Upper lobe of left lung (tissue), 6 donors: ENCODE results near the gene ERLIN1. TPM values are rescaled to one million over a fixed set of nuclear protein-coding genes. Genes with fewer than 3 reads are reported as not detected.

Experiments used
- ATAC-seq, 2 donors: fragments of 200-7000 bp; cut with Tn5 transposase; one replicate each; pipeline ENCODE4 v1.9.1; 2022; ENCODE audit warnings: mild to moderate bottlenecking in 2 of 2, moderate library complexity in 2 of 2; ENCODE audit not compliant: low FRiP score in 2 of 2
- DNase-seq, 2 donors: peaks; one replicate each; pipeline ENCODE4 v3.0.0-alpha.2; 2019 to 2020
- H3K27ac ChIP-seq, 4 donors: fragments of 200-600 bp; sonication (generic); one replicate each; pipeline ENCODE4 v1.5.1; 2016 to 2019
- H3K27me3 ChIP-seq, 4 donors: fragments of 200-600 bp; sonication (generic); one replicate each; pipeline ENCODE4 v1.5.1; 2017 to 2019
- H3K36me3 ChIP-seq, 4 donors: fragments of 200-600 bp; sonication (generic); one replicate each; pipeline ENCODE4 v1.5.1; 2016 to 2019
- H3K4me1 ChIP-seq, 4 donors: fragments of 200-600 bp; sonication (generic); one replicate each; pipeline ENCODE4 v1.5.1; 2018 to 2019
- H3K4me3 ChIP-seq, 4 donors: fragments of 200-600 bp; sonication (generic); one replicate each; pipeline ENCODE4 v1.5.1; 2017 to 2019; ENCODE audit warnings: mild to moderate bottlenecking in 2 of 4, moderate library complexity in 1 of 4
- H3K9me3 ChIP-seq, 4 donors: fragments of 200-600 bp; sonication (generic); one replicate each; pipeline ENCODE4 v1.5.1; 2018 to 2019
- EP300 ChIP-seq, 4 donors: sonication (generic); formaldehyde crosslinking; IDR thresholded peaks; one replicate each; pipeline ENCODE4 v1.5.1; 2017; ENCODE audit warnings: antibody characterized with exemption in 4 of 4, control low read depth in 2 of 4
- POLR2A ChIP-seq, 4 donors: fragments of 450-650 bp; IDR thresholded peaks; one replicate each; pipeline ENCODE4 v1.5.1; 2016 to 2017; ENCODE audit warnings: antibody characterized with exemption in 4 of 4, mild to moderate bottlenecking in 2 of 4
- POLR2AphosphoS5 ChIP-seq, 2 donors: sonication (generic); formaldehyde crosslinking; IDR thresholded peaks; one replicate each; pipeline ENCODE4 v1.5.1; 2017; ENCODE audit warnings: antibody characterized with exemption in 2 of 2
- WGBS, 2 donors: methylation state at CpG; one replicate each; pipeline ENCODE4 v1.1.5; 2017 to 2018; 5-methylcytosine and 5-hydroxymethylcytosine counted together
- total RNA-seq, 6 donors: library from RNA; depleted of rRNA in 4 of 6; stranded (reverse); fragments of >200 nt in 4 of 6; gene quantifications; one replicate each; pipeline versions ENCODE4 v1.1.0 to v1.2.1, GENCODE V29; 2016 to 2021
- TF ChIP-seq, protein P1 (sequence below), 6 experiments: fragments of 450-650 bp in 4 of 6; fragments of 200-600 bp in 2 of 6; sonication (generic) in 2 of 6; IDR thresholded peaks; one replicate each; pipeline ENCODE4 v1.5.1; 2016 to 2019; ENCODE audit warnings: antibody characterized with exemption in 6 of 6
- donor health status: DM: no; HTN: no; CAD: no; lungs with moderate emphysema.
- donor health status: DM: no; HTN: yes; CAD: no; lungs with severe emphysema.

ERLIN1 gene
- total RNA-seq, 6 donors from 2014 or later = 9.4 to 40.7 (median 24.4) TPM

DNA sequence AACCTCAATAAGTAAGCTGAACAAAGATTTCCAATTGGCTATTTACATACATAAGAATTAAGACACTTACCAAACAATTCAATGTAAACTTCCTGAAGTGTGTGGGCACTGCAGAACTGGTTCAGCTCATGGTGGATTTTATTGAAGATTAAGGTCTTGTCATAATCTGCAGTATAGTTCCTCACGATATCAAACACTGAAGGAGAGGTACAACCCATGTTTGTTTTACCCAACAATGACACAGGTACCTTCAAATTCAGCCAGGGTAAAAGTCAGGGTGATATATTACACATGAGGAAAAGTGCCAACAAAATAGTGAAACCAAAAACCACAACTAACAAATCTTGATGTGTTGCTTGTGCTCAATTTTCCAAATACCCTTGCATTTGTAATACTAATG lies 10.0 kb downstream of the ERLIN1 start:
- 63 to 81% methylated on average over 1 of the region's 1 CpG for WGBS, 2 donors
- H3K27ac ChIP-seq = no peak overlapping the region
- H3K36me3 ChIP-seq = peaks cover 8 to 59% (median 15%) of the 10 kb centered on the region in 4 donors

DNA sequence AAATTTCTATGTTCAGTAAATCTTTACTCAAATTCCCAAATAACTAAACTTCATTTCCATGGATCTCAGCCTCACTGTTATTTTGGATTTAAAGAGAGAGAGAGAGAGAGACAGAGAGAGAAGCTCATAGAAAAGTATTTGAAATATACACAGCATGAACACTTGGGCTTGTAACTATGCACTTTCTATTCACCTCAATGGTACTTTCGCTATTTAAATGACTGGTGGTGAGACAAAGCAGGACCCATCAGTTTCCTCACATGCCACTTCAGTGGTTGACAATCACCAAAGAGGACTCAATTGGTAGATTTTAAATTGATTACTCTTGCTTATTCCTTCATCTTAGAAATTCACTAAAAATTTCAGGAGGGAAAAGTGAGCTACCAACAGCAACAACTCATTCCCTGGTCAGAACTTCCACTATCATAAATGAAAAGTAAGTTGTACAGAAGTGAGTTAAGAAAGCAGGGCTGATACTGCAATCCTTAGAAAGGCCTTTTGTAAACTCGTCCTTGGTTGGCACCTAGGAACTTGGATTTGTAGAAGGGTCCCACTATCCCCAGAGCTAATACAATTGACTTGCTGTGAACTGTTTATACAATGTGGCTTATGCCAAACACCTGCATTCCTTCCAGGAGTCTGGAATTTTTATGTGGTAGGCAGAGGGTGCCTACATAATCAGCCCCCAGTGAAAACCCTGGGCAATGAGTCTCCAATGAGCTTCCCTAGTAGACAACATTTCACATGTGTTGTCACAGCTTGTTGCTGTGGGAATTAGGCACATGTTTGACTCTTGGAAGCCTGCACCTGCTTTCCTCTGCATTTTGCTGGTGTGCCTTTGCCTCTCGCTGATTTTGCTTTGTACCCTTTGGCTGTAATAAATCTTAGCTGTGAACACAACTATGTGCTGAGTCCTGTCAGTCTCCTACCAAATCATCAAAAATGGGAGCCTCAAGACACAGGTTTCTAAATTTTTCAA lies 10.8 kb downstream of the ERLIN1 start:
- Histone ChIP-seq H3K4me3 (no peak overlapping the region), H3K27ac (no peak overlapping the region), H3K36me3 (peaks cover 8 to 63% (median 15%) of the 10 kb centered on the region in 4 donors), H3K9me3 (no peaks in the 10 kb centered on the region), H3K27me3 (no peaks in the 10 kb centered on the region), H3K4me1 (peaks cover 0 to 6% (median 0%) of the 10 kb centered on the region in 4 donors)
- TF ChIP-seq POLR2A (IDR thresholded peaks at IDR 0.05) = no peak
- no peak for TF ChIP-seq EP300 (IDR thresholded peaks at IDR 0.05)
- ATAC-seq = no peak
- no peak for DNase-seq
- WGBS, 2 donors = 95 to 99% methylated on average over 3 of the region's 3 CpGs

More for the DNA sequence above, 10.0 kb downstream of the ERLIN1 start:
- H3K4me3 ChIP-seq = no peak overlapping the region
- ATAC-seq (no peak), DNase-seq (no peak)
- no peaks in the 10 kb centered on the region for H3K9me3 ChIP-seq
- H3K4me1 ChIP-seq = peaks cover 0 to 6% (median 0%) of the 10 kb centered on the region in 4 donors
- TF ChIP-seq EP300 (IDR thresholded peaks at IDR 0.05) = no peak
- no peak for TF ChIP-seq POLR2A (IDR thresholded peaks at IDR 0.05)
- no peak for TF ChIP-seq POLR2AphosphoS5 (IDR thresholded peaks at IDR 0.05)
- TF ChIP-seq, protein P1, sequence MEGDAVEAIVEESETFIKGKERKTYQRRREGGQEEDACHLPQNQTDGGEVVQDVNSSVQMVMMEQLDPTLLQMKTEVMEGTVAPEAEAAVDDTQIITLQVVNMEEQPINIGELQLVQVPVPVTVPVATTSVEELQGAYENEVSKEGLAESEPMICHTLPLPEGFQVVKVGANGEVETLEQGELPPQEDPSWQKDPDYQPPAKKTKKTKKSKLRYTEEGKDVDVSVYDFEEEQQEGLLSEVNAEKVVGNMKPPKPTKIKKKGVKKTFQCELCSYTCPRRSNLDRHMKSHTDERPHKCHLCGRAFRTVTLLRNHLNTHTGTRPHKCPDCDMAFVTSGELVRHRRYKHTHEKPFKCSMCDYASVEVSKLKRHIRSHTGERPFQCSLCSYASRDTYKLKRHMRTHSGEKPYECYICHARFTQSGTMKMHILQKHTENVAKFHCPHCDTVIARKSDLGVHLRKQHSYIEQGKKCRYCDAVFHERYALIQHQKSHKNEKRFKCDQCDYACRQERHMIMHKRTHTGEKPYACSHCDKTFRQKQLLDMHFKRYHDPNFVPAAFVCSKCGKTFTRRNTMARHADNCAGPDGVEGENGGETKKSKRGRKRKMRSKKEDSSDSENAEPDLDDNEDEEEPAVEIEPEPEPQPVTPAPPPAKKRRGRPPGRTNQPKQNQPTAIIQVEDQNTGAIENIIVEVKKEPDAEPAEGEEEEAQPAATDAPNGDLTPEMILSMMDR (IDR thresholded peaks at IDR 0.05) = no peak
- H3K27me3 ChIP-seq = no peaks in the 10 kb centered on the region

DNA sequence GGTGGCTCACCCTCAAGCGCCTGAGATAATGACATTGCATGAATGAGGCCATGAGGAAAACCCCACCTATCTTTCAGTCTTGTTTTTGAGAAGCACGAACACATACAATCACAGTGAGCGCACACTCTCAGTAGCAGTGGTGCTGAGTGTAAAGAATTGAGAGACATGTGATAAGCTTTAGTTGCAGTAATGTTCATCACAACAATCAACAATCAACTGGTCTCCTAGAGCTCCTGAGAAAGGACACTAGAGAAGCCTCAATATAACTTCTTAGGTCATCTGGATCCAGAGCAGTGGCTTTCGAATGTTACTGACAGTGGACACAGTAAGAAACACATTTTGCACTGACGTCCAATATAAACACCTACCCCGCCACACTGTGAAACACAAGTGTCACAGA lies 12.8 kb downstream of the ERLIN1 start:
- no peak overlapping the region for H3K27ac ChIP-seq
- no peak overlapping the region for H3K4me3 ChIP-seq
- H3K27me3 ChIP-seq = no peaks in the 10 kb centered on the region
- ATAC-seq (no peak), DNase-seq (no peak)
- TF ChIP-seq POLR2AphosphoS5 (IDR thresholded peaks at IDR 0.05) (no peak), POLR2A (IDR thresholded peaks at IDR 0.05) (no peak), EP300 (IDR thresholded peaks at IDR 0.05) (no peak)
- TF ChIP-seq, protein P1 (IDR thresholded peaks at IDR 0.05) = no peak
- peaks cover 0 to 3% (median 0%) of the 10 kb centered on the region in 4 donors for H3K4me1 ChIP-seq
- WGBS, 2 donors = 91 to 94% methylated on average over 6 of the region's 6 CpGs
- no peaks in the 10 kb centered on the region for H3K9me3 ChIP-seq
- peaks cover 8 to 59% (median 12%) of the 10 kb centered on the region in 4 donors for H3K36me3 ChIP-seq

DNA sequence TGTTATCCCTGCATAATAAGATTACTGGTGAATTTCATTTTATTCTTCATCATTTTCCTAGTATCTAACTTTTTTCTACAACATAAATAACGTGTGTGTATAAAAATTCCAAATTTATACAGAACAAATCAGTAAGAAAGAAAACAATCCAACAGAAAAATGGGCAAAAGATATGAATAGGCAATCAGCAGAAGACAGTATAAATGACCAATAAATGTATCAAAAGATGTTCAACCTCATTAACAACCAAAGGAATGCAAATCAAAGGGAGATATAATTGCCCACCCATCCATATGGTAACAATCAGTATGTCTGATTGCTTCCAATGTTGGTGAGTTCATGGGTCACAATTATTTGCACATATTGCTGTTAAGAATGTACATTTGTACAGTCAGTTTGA lies 13.5 kb downstream of the ERLIN1 start:
- DNase-seq (no peak), ATAC-seq (no peak)
- Histone ChIP-seq H3K4me1 (peaks cover 0 to 4% (median 1%) of the 10 kb centered on the region in 4 donors), H3K27ac (no peak overlapping the region), H3K4me3 (no peak overlapping the region), H3K9me3 (no peaks in the 10 kb centered on the region), H3K27me3 (no peaks in the 10 kb centered on the region), H3K36me3 (peaks cover 8 to 52% (median 12%) of the 10 kb centered on the region in 4 donors)
- 86 to 91% methylated on average over 1 of the region's 1 CpG for WGBS, 2 donors
- TF ChIP-seq, protein P1 (IDR thresholded peaks at IDR 0.05) = no peak
- TF ChIP-seq EP300 (IDR thresholded peaks at IDR 0.05) (no peak), POLR2AphosphoS5 (IDR thresholded peaks at IDR 0.05) (no peak), POLR2A (IDR thresholded peaks at IDR 0.05) (no peak)

DNA sequence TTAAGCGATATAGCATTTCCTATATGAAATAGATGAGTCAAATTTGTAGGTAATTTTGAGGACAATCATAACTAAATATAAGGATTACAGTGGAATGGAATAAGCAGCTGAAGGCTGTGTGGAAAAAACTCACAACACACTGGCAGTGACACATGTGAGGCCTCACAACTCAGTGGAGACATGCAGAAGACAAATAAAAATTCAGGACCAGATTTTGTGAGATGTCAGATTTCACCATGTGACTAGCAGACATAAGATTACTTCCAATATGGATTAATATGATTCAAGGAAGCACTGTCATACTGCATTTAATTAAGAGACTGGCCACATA lies 17.6 kb downstream of the ERLIN1 start:
- DNase-seq (no peak), ATAC-seq (no peak)
- Histone ChIP-seq H3K27me3 (no peaks in the 10 kb centered on the region), H3K9me3 (no peaks in the 10 kb centered on the region), H3K36me3 (peaks cover 0 to 31% (median 3%) of the 10 kb centered on the region in 4 donors), H3K27ac (peak overlapping the region; percentile 9 to 69 (median 26)), H3K4me3 (no peak overlapping the region), H3K4me1 (peaks cover 0 to 7% (median 6%) of the 10 kb centered on the region in 4 donors)
- TF ChIP-seq POLR2AphosphoS5 (IDR thresholded peaks at IDR 0.05) = no peak
- TF ChIP-seq EP300 (IDR thresholded peaks at IDR 0.05) = no peak
- TF ChIP-seq POLR2A (IDR thresholded peaks at IDR 0.05) = no peak
- TF ChIP-seq, protein P1 (IDR thresholded peaks at IDR 0.05) = no peak
- WGBS, 2 donors = 72% methylated on average over 1 of the region's 1 CpG
